Smooth muscle cell (in vitro differentiated cells): ENCODE results near the gene HAPSTR1. TPM values are rescaled to one million over a fixed set of nuclear protein-coding genes. Genes with fewer than 3 reads are reported as not detected.

Source experiments
- DNase-seq: peaks from one replicate; lab custom pipeline; 2025; ENCODE audit not compliant: unreplicated experiment; lab: John Stamatoyannopoulos, UW
- H2AFZ ChIP-seq: fragments of 200-600 bp; sonication (generic); 2 replicates; pipeline ENCODE4 v1.6.0; 2016; ENCODE audit warnings: antibody characterized with exemption, low read depth, mild to moderate bottlenecking
- H3F3A ChIP-seq: fragments of 200-600 bp; sonication (generic); 2 replicates; pipeline ENCODE4 v1.6.0; 2017; ENCODE audit warnings: antibody characterized with exemption, low read depth
- H3K27ac ChIP-seq: fragments of 200-600 bp; sonication (generic); 2 replicates; pipeline ENCODE4 v1.5.1; 2016; ENCODE audit warnings: low read depth, mild to moderate bottlenecking
- H3K27me3 ChIP-seq: fragments of 200-600 bp; sonication (generic); 2 replicates; pipeline ENCODE4 v1.6.1; 2016; ENCODE audit warnings: low read depth, mild to moderate bottlenecking
- H3K36me3 ChIP-seq: fragments of 200-600 bp; sonication (generic); 2 replicates; pipeline ENCODE4 v1.5.1; 2016; ENCODE audit warnings: low read depth
- H3K4me1 ChIP-seq: fragments of 200-600 bp; sonication (generic); 2 replicates; pipeline ENCODE4 v1.5.1; 2016; ENCODE audit warnings: low read depth
- H3K4me2 ChIP-seq: fragments of 200-600 bp; sonication (generic); 2 replicates; pipeline ENCODE4 v1.6.0; 2016; ENCODE audit warnings: mild to moderate bottlenecking
- H3K4me3 ChIP-seq: fragments of 200-600 bp; sonication (generic); 2 replicates; pipeline ENCODE4 v1.5.1; 2016; ENCODE audit warnings: mild to moderate bottlenecking
- H3K79me2 ChIP-seq: fragments of 200-600 bp; sonication (generic); 2 replicates; pipeline ENCODE4 v1.6.0; 2016; ENCODE audit warnings: low read depth, mild to moderate bottlenecking
- H3K9ac ChIP-seq: fragments of 200-600 bp; sonication (generic); 2 replicates; pipeline ENCODE4 v1.6.0; 2016; ENCODE audit warnings: low read depth
- H3K9me3 ChIP-seq: fragments of 200-600 bp; sonication (generic); replicated peaks from 2 replicates; pipeline ENCODE4 v1.5.1; 2016; ENCODE audit warnings: low read depth
- H4K20me1 ChIP-seq: fragments of 200-600 bp; sonication (generic); 2 replicates; pipeline ENCODE4 v1.6.0; 2016; ENCODE audit warnings: low read depth
- WGBS: methylation state at CpG from one replicate; pipeline ENCODE4 v1.1.7; 2016; ENCODE audit warnings: low lambda C conversion rate; 5-methylcytosine and 5-hydroxymethylcytosine counted together
- polyA plus RNA-seq: library from polyadenylated mRNA; unstranded; fragments of >200 nt; fragmentation: Nextera tagmentation; extraction: Ambion mirVana; gene quantifications from 2 replicates; pipeline ENCODE4 v1.2.1, GENCODE V29; 2016
- total RNA-seq: library from RNA; depleted of rRNA; stranded (reverse); fragments of >200 nt; gene quantifications from 2 replicates; pipeline ENCODE4 v1.2.3, GENCODE V29; 2014
- TF ChIP-seq, protein P1 (sequence below): fragments of 200-600 bp; sonication (generic); IDR thresholded peaks from 2 replicates; pipeline ENCODE4 v1.5.1; 2017; ENCODE audit warnings: borderline replicate concordance, mild to moderate bottlenecking, antibody characterized with exemption; ENCODE audit not compliant: insufficient read depth, poor library complexity, severe bottlenecking

Gene HAPSTR1
- total and polyA plus RNA-seq, 2 experiments from 2014 or later = 26.7 to 77.5 TPM

DNA sequence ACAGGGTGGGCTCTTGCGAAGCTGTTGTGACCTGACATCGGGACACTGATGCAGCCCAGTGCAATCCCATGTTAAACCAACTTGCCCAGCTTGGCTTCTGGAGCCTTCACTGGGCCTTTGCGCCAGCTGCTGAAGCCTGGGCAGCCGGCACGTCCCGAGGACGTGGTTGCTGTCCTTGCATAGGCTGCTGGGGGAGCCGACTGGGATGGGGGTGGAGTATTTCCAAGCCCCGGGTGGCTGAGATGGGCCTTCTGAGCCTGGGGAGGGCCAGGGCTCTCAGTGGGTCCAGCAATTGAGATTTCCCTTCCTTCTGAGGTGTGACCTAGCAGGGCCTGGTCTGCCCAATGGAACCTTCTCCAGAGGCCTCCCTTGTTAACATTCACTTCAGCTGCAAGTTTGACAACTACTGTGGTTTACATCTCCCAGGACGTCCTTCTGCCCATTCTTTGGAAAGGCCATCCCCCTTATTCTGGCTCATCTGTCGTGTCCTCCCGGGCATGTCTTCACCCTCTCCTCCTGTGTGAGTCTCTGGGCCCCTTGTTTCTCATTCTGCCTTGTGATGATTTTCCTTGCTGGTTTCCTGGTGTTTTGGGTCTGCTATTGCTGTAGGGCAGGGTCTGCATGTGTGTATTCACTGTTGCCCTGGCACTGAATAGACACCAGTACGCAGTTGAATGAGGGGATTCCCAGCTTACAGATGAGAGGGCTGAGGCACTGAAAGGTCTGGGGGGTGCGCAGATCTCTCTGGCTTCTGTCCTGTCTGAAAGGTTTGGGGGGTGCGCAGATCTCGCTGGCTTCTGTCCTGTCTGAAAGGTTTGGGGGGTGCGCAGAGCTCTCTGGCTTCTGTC lies 34.4 kb downstream of the HAPSTR1 start:
- Histone ChIP-seq H3K4me3 (no peak overlapping the region), H3K27ac (peak overlapping the region; percentile 51), H3K4me2 (no peak overlapping the region), H4K20me1 (peaks cover 90% of the 10 kb centered on the region), H2AFZ (no peak overlapping the region), H3K36me3 (no peaks in the 10 kb centered on the region), H3K9me3 (no peaks in the 10 kb centered on the region), H3K4me1 (no peaks in the 10 kb centered on the region), H3K79me2 (peaks cover 28% of the 10 kb centered on the region), H3F3A (peaks cover 6% of the 10 kb centered on the region), H3K9ac (no peak overlapping the region), H3K27me3 (no peaks in the 10 kb centered on the region)
- 89% methylated on average over 17 of the region's 17 CpGs for WGBS
- TF ChIP-seq, protein P1, sequence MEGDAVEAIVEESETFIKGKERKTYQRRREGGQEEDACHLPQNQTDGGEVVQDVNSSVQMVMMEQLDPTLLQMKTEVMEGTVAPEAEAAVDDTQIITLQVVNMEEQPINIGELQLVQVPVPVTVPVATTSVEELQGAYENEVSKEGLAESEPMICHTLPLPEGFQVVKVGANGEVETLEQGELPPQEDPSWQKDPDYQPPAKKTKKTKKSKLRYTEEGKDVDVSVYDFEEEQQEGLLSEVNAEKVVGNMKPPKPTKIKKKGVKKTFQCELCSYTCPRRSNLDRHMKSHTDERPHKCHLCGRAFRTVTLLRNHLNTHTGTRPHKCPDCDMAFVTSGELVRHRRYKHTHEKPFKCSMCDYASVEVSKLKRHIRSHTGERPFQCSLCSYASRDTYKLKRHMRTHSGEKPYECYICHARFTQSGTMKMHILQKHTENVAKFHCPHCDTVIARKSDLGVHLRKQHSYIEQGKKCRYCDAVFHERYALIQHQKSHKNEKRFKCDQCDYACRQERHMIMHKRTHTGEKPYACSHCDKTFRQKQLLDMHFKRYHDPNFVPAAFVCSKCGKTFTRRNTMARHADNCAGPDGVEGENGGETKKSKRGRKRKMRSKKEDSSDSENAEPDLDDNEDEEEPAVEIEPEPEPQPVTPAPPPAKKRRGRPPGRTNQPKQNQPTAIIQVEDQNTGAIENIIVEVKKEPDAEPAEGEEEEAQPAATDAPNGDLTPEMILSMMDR = no peak
- DNase-seq = no peak

DNA sequence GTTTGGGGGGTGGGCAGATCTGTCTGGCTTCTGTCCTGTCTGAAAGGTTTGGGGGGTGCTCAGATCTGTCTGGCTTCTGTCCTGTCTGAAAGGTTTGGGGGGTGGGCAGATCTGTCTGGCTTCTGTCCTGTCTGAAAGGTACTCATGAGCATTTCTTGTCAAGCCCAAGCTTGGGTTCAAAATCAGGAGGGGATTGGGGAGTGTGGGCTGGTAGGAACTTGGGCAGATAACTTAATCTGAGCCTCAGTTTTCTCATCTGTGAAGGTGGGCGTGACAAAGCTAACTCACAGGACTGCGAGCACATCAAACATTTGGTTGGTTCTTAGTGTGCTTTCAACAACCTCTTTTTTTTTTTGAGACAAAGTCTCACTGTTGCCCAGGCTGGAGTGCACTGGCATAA lies 35.2 kb downstream of the HAPSTR1 start:
- no peak overlapping the region for H3K9ac ChIP-seq
- H3K9me3 ChIP-seq = no peaks in the 10 kb centered on the region
- TF ChIP-seq, protein P1 = no peak
- no peak overlapping the region for H3K4me3 ChIP-seq
- peaks cover 21% of the 10 kb centered on the region for H3K79me2 ChIP-seq
- peaks cover 5% of the 10 kb centered on the region for H3F3A ChIP-seq
- H3K4me1 ChIP-seq = no peaks in the 10 kb centered on the region
- peak overlapping the region; percentile 51 for H3K27ac ChIP-seq
- 79% methylated on average over 2 of the region's 2 CpGs for WGBS
- no peak overlapping the region for H2AFZ ChIP-seq
- no peaks in the 10 kb centered on the region for H3K36me3 ChIP-seq
- DNase-seq = no peak
- H3K27me3 ChIP-seq = no peaks in the 10 kb centered on the region
- H3K4me2 ChIP-seq = no peak overlapping the region
- peaks cover 86% of the 10 kb centered on the region for H4K20me1 ChIP-seq

DNA sequence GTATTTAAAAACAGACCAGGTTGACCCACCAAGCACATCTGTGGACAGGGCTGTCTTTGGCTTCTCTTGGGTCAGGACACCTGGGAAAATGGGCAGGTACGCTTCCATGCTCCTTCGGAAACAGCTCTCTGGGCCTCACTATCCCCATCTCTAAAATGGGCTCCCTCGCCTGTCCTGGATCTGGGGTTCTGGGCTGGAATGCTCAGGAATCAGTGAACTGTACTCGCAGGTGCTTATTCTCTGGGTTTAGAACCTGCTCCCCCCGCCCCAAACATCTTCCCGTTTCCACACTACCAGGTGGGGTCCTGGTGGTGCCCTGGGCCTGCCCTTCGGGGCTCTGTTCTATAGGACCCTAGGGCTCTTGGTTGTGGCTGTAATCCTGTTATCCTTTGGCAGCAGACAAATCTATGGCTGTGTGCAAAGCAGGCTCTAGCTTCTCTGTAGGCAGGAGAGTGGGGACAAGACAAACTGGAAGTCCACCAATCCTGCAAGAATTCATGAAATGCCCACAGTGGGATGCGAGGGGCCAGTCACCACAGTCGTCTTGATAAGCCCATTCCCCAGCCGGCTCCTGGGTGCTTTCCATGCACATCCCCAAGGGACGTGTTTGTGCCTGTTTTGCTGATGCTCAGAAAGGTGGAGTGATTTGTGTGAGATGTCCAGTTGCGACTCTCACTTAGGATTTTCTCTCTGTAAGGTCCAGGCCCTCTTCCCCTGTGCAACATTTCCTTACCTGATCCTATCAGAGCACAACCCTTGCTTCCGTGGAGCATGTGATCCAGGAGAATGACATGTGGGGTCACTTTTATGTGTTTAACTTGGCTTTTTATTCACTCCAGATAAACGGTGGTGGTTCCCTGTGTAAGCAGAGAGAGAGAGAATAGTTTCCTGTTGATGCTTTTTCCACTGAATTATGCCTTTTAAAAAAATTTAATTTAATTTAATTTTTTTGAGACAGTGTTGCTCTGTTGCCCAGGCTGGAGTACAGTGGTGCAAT lies 37.2 kb downstream of the HAPSTR1 start:
- no peak for DNase-seq
- Histone ChIP-seq H3K36me3 (no peaks in the 10 kb centered on the region), H3K4me2 (peak overlapping the region; percentile 9), H3K4me1 (no peaks in the 10 kb centered on the region), H3F3A (no peaks in the 10 kb centered on the region), H3K9ac (no peak overlapping the region), H3K27me3 (no peaks in the 10 kb centered on the region), H4K20me1 (peaks cover 71% of the 10 kb centered on the region), H3K79me2 (peaks cover 10% of the 10 kb centered on the region), H3K4me3 (no peak overlapping the region), H3K9me3 (no peaks in the 10 kb centered on the region), H3K27ac (peak overlapping the region; percentile 60), H2AFZ (no peak overlapping the region)
- 73% methylated on average over 14 of the region's 14 CpGs for WGBS
- TF ChIP-seq, protein P1 = no peak
